GM21447 (cell line): Measurements from ENCODE around the gene HSCB.
"Not testable (repeated sequence)": the region's sequence is repeated elsewhere in the genome, so short reads cannot be mapped to it uniquely, and the experiment has no call there.

ENCODE experiments used
- ATAC-seq: cut with Tn5 transposase; IDR thresholded peaks from one replicate; pipeline ENCODE4 v1.9.1; 2021; ENCODE audit not compliant: unreplicated experiment

Gene HSCB

DNA sequence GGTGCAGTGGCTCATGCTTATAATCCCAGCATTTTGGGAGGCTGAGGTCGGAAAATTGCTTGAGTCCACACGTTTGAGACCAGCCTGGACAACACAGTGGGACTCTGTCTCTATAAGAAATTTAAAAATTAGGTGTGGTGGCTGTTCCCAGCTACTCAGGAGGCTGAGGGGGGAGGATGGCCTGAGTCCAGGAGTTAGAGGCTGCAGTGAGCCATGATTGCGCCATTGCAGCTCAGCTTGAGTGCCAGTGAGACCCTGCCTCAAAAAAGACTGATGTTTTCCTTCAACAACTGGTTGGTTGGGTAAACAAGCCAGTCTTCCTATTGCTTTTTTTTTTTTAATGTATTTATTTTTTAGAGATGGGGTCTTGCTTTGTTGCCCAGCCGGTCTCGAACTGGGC is 49.3 kb downstream of the HSCB start:
- ATAC-seq = no peak

DNA sequence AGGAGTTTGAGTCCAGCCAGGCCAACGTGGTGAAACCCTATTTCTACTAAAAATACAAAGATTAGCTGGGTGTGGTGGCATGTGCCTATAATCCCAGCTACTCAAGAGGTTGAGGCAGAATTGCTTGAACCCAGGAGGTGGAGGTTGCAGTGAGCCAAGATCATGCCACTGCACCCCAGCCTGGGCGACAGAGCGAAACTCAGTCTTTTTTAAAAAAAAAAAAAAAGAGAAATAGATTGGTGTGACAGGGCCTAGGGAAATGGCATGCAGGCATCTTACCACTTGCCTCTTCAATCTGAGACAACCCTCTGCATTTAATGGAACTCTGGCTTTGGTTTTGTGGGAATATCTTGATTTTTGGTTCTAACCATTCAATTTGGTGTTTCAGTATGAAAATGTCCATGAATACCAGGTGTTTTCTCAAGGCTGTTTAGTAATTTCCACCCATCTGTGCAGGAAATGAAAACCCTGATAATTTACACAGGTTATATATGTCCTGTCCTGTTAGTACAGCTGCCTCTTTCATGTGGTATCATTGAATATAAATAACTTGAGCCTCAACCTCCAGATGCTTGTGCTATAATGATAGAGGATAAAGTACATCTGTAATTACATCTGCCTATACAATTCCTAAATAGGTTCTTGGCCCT is 50.1 kb downstream of the HSCB start:
- ATAC-seq = peak; percentile 61

DNA sequence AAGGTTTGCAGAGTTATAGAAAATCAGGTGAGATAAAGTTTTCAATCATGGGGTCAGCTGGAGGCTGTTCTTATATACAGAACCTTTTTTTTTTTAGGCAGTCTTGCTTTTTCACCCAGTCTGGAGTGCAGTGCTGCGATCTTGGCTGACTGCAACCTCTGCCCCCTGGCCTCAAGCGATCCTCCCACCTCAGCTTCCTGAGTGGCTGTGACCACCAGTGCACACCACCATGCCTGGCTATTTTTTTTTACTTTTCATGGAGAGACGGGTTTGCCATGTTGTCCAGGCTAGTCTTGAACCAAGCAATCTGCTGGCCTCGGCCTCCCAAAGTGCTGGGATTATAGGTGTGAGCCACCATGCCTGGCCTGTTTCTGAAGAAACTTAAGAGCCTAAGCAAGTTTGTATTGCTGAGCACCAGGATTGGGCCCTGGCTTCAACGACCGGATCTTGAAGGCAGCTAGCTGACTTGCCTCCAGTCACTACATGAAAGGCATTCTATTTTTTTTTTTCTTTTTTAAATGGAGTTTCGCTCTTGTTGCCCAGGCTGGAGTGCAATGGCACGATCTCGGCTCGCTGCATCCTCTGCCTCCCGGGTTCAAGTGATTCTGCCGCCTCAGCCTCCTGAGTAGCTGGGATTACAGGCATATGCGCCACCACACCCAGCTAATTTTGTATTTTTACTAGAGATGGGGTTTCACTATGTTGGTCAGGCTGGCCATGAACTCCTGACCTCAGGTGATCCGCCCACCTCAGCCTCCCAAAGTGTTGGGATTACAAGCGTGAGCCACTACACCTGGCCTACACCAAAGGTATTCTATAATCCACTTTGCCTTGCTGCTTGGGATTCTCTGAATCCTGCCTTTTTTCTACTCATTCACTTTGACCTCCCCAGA is 50.9 kb downstream of the HSCB start:
- peak; percentile 34 for ATAC-seq

DNA sequence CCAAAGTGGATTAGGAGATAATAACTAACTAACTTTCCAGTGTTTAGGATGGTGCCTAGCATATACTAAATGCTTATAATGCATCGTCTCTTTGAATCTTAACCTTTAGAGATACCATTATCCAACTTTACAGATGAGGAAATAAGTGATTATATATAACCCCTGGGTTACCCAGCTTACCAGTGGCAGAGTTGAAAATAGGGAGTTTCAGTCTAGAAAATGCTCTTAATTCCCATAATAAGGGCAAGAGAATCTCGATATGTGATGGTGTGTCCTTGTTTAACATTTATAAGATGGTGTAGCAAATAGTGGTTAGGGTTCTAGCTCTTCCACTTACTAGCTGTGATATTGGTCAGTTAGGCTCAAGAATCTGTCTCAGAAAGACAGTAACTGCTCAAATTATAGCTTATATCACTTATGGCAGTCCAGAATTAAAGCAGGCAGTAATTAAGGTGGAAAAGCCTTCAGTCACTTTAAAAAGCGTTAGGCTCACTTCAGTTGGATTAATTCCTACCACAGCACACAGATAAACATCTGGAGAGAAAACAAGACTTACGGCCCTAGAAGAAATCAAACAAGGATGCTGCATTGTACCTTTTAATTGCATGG is 52.2 kb downstream of the HSCB start:
- no peak for ATAC-seq

DNA sequence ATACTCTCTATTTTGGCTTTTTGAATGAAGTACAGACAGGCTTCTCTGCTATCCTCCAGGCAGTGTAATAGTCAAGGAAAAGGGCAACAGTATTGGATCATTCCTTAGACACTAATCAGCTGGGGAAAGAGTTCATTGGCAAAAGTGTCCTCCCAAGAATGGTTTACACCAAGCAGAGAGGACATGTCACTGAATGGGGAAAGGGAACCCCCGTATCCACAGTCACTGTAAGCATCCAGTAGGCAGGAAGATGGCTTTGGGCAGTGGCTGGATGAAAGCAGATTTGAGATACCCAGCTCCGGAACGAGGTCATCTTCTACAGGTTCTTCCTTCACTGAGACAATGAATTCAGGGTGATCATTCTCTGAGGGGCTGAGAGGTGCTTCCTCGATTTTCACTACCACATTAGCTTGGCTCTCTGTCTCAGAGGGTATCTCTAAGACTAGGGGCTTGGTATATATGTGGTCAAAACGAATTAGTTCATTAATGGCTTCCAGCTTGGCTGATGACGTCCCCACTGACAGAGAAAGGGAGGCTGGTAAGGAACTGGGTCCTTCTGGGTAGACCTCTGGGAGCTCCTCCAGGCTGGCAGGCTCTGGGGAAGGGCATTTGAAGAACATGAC is 53.3 kb downstream of the HSCB start:
- no peak for ATAC-seq

DNA sequence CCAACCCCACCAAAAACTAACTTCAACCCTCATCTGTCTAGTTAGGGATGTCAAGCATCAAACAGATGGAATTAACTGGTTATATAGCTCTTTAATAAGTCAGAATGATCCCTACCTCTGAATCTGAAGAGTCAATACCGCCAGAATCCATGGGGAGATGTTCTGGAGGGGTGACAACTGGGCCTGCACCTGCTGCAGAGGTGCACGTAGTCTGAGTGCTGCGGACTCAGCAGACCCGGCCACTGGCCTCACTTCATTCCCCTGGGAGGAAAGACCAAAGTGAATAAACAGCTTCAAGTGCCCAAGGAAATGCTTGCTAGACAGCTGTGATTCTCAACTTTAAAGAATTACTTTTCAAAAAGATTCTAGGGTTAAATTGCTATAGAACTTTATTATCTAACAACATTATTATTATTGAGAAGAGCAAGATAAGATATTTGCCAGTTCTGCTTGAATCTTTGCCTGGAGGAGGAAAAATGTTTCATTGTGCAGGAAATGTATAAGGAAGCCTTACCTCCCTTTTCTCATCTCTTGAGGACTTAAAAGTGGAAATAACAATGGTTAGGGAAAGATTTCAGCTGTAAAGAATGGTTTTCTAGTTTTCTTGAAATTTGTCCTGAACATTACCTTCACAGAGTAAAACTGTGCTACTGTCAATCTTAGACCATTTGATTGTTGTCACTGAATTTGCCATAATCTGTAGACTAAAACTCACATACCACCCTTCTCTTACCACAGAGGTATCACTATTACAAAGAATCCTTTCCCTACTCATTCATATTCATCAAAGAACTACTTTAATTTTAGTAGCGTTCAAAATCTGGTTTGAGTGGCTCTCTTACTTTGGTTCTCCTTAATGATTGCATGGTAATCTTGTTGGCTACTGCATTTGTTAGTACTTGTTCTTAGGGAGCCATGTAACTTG is 54.4 kb downstream of the HSCB start:
- no peak for ATAC-seq

DNA sequence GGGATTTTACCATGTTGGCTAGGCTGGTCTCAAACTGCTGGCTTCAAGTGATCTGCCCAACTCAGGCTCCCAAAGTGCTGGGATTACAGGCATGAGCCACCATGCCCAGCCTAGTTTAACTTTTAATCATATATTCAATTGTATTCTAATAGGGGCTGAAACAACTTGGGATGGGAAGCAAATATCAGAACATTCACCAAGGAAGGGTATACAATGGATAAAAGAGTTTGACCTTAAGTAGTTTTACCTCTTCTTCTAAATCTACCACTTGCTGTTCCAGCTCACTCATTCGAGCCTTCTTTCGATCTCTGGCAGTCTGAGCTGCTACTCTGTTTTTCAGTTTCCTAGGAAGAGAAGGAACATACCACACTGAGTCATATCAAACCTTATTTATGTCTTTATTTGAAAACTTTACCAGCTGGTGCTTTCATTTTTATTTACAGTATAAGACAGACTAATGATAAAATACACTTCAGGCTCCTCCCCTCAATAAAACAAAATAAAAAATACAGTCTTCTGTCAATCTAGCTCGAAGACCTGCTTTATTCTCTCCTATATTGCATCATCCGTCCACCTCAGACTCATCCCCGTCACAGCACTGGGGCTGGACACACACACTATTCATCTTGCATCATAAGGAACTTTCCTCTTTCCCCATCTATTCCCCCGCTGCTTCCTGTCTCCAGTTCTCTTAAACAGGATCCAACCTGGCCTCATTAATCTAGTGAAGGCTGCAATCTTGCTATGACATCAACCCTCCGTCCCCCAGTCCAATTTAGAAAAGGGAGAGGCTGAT is 57.2 kb downstream of the HSCB start:
- no peak for ATAC-seq

DNA sequence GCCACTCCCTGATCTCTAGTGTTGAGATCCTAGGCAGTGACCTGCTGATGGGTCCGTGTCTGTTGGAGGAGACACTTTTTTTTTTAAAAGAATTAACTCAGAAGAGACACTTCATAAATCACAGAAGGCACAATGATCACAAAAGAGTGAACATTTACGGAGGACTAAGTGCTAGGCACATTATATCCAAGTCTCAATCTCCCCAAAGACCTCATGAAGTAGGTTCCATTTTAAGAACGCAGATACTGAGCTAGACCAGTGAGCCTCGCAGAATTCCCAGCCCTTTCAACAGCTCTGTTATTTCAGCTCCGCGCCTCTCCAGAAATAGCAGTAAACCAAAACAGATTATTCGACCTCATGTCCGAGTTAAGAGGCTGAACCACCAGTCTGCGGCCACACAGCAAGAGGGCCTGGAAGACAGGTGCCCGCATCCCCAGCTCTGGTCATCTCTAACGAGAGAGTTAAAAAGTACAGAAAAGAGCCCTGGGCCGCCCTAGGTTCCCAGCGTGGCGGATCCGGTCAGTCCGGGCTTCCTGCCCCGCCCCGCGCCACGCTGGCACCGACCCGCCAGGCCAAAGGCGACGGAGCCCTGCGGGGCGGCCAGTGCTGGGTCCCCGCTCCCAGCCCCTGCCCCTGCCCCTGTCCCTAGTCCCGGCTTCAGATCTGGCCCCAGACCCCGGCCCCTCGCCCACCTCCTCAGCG is 57.9 kb downstream of the HSCB start:
- ATAC-seq = peak; percentile 16

DNA sequence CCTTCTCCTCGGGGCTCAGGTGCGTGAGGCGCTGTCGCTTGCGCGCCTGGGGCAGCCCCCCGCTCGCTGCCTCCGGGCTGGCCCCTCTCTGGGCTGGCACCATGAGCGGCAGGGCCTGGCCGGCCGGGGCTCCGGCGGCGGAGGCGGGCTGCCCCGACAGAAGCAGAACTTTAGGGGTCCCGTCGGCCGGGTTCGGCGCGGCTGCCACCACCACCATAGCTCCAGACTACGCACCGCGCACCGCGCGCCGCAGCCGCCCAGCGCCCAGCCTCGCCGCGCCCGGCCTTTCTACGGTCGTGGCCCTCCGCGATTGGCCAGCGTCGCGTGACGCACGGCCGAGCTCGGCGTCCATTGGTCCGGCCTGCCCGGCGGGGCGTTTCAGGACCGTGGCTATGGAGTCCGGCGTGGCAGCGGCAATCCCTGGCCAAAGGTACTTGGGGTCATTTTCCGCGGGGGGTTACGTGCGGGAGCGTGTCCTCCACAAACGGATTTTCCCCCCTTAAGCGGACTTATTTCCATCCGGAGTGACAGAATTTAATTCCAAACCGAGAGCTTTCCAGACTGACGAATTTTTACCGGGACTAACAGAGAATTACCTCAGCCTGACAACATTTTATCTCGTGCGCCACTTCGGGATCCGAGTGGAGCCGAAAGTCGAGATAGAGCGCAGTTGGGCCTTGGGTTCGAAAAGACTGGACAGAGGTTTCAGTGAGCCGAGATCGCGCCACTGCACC is 58.6 kb downstream of the HSCB start, which contains the start of gene XBP1:
TSS of gene XBP1 (minus strand) at position 262 of the 734 bp plus-strand sequence.
- ATAC-seq = peak; percentile 71

DNA sequence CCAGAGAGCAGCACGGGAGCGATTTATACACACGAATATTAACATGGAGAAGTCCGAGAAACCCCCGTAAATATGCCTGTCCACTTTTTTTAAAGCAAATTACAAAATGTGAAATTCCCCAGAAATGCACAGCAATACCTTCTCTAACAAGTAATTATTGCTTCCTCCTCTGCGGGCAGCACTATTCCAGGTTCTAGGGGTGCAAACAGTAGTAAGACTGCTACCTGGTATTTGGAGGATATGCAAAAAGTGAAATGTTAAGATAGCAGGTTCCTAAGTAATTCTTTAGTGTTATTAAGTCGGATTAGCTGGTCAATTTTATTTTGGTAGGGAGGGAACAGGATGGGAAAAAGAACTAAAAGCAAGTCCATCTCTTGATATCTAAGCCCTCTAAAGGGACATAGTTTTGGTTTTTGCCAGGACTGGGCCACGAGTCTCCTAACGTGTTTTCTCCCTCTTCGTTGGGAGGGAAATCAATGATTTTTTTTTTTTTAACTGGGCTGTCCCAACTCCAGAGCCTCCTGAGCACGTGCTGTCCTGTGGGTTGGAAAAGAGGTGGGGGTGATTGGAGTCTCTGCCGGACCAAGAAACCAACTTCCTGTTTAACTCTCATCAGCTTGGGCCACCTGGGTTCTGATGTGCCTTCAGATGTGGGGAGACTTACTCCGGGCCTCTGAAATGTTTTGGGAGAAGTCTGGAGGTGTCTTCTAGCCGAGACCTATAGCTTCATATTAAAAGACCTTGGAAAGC is 60.2 kb downstream of the HSCB start:
- no peak for ATAC-seq

DNA sequence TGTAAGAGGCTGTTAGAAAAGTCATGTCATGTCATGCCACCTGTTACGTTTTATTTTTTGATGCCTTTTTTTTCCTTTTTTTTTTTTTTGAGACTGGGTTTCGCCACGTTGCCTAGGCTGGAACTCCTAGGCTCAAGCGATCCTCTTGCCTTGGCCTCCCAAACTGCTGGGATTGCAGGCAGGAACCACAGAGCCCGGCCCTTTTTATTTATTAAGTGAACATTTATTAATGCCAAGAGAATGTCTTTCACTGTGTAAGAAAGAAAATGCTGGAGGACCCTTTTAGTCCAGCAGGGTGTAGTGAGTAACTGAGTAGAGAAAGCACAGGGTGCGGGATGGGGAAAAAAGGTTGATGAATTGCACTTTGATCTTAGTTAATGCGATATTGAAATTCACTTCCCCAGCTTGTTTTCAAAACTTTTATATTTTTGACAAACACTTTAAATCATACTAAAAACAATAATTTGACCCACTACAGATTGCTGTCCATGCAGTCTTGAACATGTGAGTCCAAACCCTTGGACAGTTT is 60.8 kb downstream of the HSCB start:
- ATAC-seq = no peak

DNA sequence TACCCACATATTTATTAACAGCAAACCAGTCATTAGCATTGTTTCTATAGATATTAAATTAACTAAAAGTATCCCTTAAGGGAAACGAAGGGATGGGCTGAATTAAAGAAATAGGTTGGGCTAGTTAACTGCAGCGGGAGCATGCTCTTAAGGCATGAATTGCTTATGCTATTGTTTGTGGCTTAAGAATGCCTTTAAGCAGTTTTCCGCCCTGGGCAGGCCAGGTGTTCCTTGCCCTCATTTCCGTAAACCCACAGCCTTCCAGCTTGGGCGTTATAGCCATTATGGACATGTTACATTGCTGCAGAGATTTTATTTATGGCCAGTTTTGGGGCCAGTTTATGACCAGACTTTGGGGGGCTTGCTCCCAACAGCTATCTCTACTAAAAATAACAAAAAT is 63.6 kb downstream of the HSCB start:
- ATAC-seq = not testable (repeated sequence)
